AG09309 (cell line): ENCODE measurements around the gene CHIC2.
"Not testable (repeated sequence)": the region's sequence is repeated elsewhere in the genome, so short reads cannot be mapped to it uniquely, and the experiment has no call there.

Source experiments
- DNase-seq: peaks from one replicate; pipeline ENCODE4 v3.0.0-alpha.2; 2010; ENCODE audit warnings: low read depth
- H3K4me3 ChIP-seq: 2 replicates; pipeline ENCODE4 v1.5.1; 2011; ENCODE audit warnings: mild to moderate bottlenecking, low read depth, low read length, moderate library complexity; ENCODE audit not compliant: control insufficient read depth
- TF ChIP-seq, protein P1 (sequence below): IDR thresholded peaks from 2 replicates; pipeline ENCODE4 v1.5.1; 2011; ENCODE audit warnings: mild to moderate bottlenecking, low read depth, low read length, inconsistent platforms; ENCODE audit not compliant: insufficient read depth, control insufficient read depth; ENCODE audit errors: missing control alignments

Gene CHIC2

GRCh38 chr4:54060116-54060515 is 4.3 kb downstream of the CHIC2 start:
- no peak overlapping the region for H3K4me3 ChIP-seq
- TF ChIP-seq, protein P1, sequence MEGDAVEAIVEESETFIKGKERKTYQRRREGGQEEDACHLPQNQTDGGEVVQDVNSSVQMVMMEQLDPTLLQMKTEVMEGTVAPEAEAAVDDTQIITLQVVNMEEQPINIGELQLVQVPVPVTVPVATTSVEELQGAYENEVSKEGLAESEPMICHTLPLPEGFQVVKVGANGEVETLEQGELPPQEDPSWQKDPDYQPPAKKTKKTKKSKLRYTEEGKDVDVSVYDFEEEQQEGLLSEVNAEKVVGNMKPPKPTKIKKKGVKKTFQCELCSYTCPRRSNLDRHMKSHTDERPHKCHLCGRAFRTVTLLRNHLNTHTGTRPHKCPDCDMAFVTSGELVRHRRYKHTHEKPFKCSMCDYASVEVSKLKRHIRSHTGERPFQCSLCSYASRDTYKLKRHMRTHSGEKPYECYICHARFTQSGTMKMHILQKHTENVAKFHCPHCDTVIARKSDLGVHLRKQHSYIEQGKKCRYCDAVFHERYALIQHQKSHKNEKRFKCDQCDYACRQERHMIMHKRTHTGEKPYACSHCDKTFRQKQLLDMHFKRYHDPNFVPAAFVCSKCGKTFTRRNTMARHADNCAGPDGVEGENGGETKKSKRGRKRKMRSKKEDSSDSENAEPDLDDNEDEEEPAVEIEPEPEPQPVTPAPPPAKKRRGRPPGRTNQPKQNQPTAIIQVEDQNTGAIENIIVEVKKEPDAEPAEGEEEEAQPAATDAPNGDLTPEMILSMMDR = no peak
- no peak for DNase-seq

- TF ChIP-seq, protein P1 = no peak
- no peak for DNase-seq
- H3K4me3 ChIP-seq = no peak overlapping the region
Observed at GRCh38 chr4:54058171-54058570, 6.2 kb downstream of the CHIC2 start.

DNA sequence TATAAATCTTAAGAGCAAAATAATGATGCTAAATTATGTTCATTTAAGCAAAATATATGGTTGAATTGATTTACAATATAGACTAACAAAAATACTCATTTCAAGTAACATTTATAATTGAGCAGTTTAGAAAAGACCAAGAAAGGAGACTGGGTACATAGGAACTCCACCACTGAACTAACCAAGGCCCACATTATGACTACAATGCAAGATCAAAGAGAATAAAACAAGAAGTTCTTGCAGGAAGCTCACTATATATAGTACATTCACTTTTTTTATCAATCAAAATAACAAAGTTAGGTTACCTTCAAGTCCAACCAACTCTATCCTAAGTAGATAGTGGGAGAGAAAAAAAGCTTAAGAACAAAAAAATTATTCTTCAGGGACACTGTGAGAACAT is 8.0 kb downstream of the CHIC2 start:
- DNase-seq = no peak
- no peak overlapping the region for H3K4me3 ChIP-seq
- TF ChIP-seq, protein P1 = no peak

DNA sequence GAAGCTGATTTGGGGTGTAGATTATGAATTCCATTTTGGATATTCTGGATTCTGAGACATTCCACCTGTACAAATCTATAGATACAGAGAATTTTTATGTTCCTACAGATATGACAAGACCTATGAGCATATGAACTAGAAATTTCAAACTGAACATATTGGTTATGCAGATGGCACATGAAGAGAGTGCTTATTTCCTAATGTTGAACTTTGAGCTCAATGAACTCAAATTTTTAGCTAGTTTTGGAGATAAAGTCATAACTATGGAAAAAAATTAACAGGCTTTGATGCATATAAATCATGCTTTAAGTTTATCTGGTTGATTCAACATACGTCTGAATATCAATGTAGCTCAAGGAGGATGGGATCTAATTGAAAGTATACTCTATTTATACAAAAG is 8.9 kb downstream of the CHIC2 start:
- no peak for DNase-seq

DNA sequence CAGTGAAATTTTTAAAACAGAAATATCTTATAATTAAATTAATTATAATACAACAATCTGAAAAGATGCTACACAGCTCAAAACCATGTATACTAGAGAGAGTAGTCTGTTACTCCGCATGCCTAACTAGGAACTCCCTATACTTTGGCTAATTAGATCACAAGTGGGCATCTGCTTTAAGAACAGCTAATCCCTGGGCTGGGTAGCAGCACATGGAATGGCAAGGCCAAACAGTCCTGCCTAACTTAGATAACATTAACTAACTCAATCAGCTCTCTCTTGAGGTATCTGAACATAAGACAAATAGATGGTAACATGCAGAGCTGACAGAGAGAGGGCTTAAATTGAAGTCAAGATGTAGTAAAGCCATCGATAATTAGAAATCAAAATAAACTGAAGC is 9.9 kb downstream of the CHIC2 start:
- H3K4me3 ChIP-seq = no peak overlapping the region
- no peak for DNase-seq
- TF ChIP-seq, protein P1 = no peak

More for the DNA sequence above, 8.9 kb downstream of the CHIC2 start:
- H3K4me3 ChIP-seq = no peak overlapping the region
- TF ChIP-seq, protein P1 = no peak

GRCh38 chr4:54053322-54053721 is 11.1 kb downstream of the CHIC2 start:
- not testable (repeated sequence) for H3K4me3 ChIP-seq, DNase-seq

- TF ChIP-seq, protein P1 = no peak
Observed at GRCh38 chr4:54050214-54050904, 14.0 kb downstream of the CHIC2 start.

GRCh38 chr4:54043630-54044029 is 20.8 kb downstream of the CHIC2 start:
- DNase-seq, H3K4me3 ChIP-seq: not testable (repeated sequence)

More at GRCh38 chr4:54050214-54050904, 14.0 kb downstream of the CHIC2 start:
- H3K4me3 ChIP-seq = no peak overlapping the region
- no peak for DNase-seq
